Loucy (cell line): ENCODE data around the gene DPP4.
A peak's percentile ranks its signal among the peaks of the same experiment; 100 is the strongest.

Source experiments
- H2AFZ ChIP-seq: fragments of 200-600 bp; sonication (generic); 2 replicates; pipeline ENCODE4 v1.6.0; 2016; ENCODE audit warnings: antibody characterized with exemption, mild to moderate bottlenecking, low read length, moderate library complexity
- H3F3A ChIP-seq: fragments of 200-600 bp; 2 replicates; pipeline ENCODE4 v1.6.0; 2016; ENCODE audit warnings: antibody characterized with exemption, low read depth, mild to moderate bottlenecking
- H3K27me3 ChIP-seq: fragments of 200-600 bp; sonication (generic); 2 replicates; pipeline ENCODE4 v1.6.1; 2014; ENCODE audit warnings: low read length, mild to moderate bottlenecking; ENCODE audit not compliant: insufficient read depth, poor library complexity, severe bottlenecking
- H3K36me3 ChIP-seq: fragments of 200-600 bp; sonication (generic); 2 replicates; pipeline ENCODE4 v1.6.1; 2016; ENCODE audit warnings: low read length; ENCODE audit not compliant: insufficient read depth
- H3K4me1 ChIP-seq: fragments of 200-600 bp; sonication (generic); 2 replicates; pipeline ENCODE4 v1.5.1; 2014; ENCODE audit warnings: low read length, mild to moderate bottlenecking; ENCODE audit not compliant: insufficient read depth, poor library complexity, severe bottlenecking
- H3K4me2 ChIP-seq: fragments of 200-600 bp; sonication (generic); 2 replicates; pipeline ENCODE4 v1.6.0; 2014; ENCODE audit warnings: antibody characterized with exemption, low read length, low read depth, mild to moderate bottlenecking; ENCODE audit not compliant: poor library complexity, severe bottlenecking
- H3K4me3 ChIP-seq: fragments of 200-600 bp; sonication (generic); 2 replicates; pipeline ENCODE4 v1.5.1; 2014; ENCODE audit warnings: low read length, mild to moderate bottlenecking, mixed read lengths; ENCODE audit not compliant: poor library complexity, severe bottlenecking
- H3K79me2 ChIP-seq: fragments of 200-600 bp; sonication (generic); 2 replicates; pipeline ENCODE4 v1.6.1; 2014; ENCODE audit warnings: low read length; ENCODE audit not compliant: insufficient read depth
- H3K9ac ChIP-seq: fragments of 200-600 bp; sonication (generic); 2 replicates; pipeline ENCODE4 v1.6.0; 2014; ENCODE audit warnings: mild to moderate bottlenecking, low read depth, low read length, moderate library complexity; ENCODE audit not compliant: poor library complexity, severe bottlenecking
- H3K9me2 ChIP-seq: fragments of 200-600 bp; sonication (generic); replicated peaks from 2 replicates; pipeline ENCODE4 v1.6.1; 2016; ENCODE audit warnings: low read depth, low read length, mixed read lengths
- H3K9me3 ChIP-seq: fragments of 200-600 bp; sonication (generic); 2 replicates; pipeline ENCODE4 v1.6.1; 2014; ENCODE audit warnings: mild to moderate bottlenecking, antibody characterized with exemption, low read length, low read depth; ENCODE audit not compliant: insufficient read depth
- H4K20me1 ChIP-seq: fragments of 200-600 bp; sonication (generic); 2 replicates; pipeline ENCODE4 v1.6.0; 2014; ENCODE audit warnings: antibody characterized with exemption, low read length, mild to moderate bottlenecking; ENCODE audit not compliant: insufficient read depth, poor library complexity, severe bottlenecking
- EZH2phosphoT487 ChIP-seq: fragments of 200-600 bp; IDR thresholded peaks from 2 replicates; pipeline ENCODE4 v1.6.1; 2018; ENCODE audit warnings: antibody characterized with exemption, mild to moderate bottlenecking, moderate library complexity, borderline replicate concordance
- TF ChIP-seq, protein P1 (sequence below): fragments of 200-600 bp; sonication (generic); conservative IDR thresholded peaks from 2 replicates; pipeline ENCODE4 v1.5.1; 2014; ENCODE audit warnings: mild to moderate bottlenecking, antibody characterized with exemption, low read length

DPP4 gene

GRCh38 chr2:162016080-162016479 is 57.9 kb downstream of the DPP4 start:
- Histone ChIP-seq H3K27me3 (no peaks in the 10 kb centered on the region), H3K4me3 (no peak overlapping the region), H3K9me2 (no peaks in the 10 kb centered on the region), H4K20me1 (no peaks in the 10 kb centered on the region), H3K79me2 (no peaks in the 10 kb centered on the region), H2AFZ (no peak overlapping the region), H3K9ac (no peak overlapping the region), H3K4me2 (no peak overlapping the region), H3K36me3 (no peaks in the 10 kb centered on the region), H3K4me1 (peaks cover 35% of the 10 kb centered on the region), H3K9me3 (no peaks in the 10 kb centered on the region), H3F3A (no peaks in the 10 kb centered on the region)
- no peak for TF ChIP-seq EZH2phosphoT487

DNA sequence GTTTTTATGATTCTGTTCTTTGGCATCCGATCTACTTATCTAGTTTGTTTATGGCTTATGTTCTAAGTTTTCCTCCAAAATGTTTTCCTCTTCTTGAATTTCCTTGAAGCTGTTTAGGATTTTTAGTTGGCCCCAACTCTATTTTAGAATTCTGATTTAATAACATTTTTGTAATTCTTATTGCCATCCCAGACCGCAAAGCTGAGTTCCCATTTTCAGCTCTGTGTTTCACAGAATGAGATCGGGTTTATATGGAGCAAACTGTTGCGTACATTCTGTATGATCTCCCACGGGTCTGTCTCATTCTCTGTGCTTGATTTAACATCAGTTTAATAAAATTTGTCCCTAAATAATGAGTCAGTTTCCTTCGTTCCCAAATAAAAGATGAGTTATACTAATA is 59.3 kb downstream of the DPP4 start:
- Histone ChIP-seq H3K4me2 (no peak overlapping the region), H3K9ac (no peak overlapping the region), H3F3A (no peaks in the 10 kb centered on the region), H3K4me1 (peaks cover 35% of the 10 kb centered on the region), H3K9me3 (no peaks in the 10 kb centered on the region), H3K9me2 (no peaks in the 10 kb centered on the region), H3K79me2 (no peaks in the 10 kb centered on the region), H4K20me1 (no peaks in the 10 kb centered on the region), H3K36me3 (no peaks in the 10 kb centered on the region), H3K27me3 (no peaks in the 10 kb centered on the region), H3K4me3 (no peak overlapping the region), H2AFZ (no peak overlapping the region)
- no peak for TF ChIP-seq EZH2phosphoT487

- Histone ChIP-seq H3K4me2 (peak overlapping the region; percentile 50), H4K20me1 (no peaks in the 10 kb centered on the region), H3K36me3 (no peaks in the 10 kb centered on the region)
Measured at GRCh38 chr2:162013514-162014475, 60.2 kb downstream of the DPP4 start.

DNA sequence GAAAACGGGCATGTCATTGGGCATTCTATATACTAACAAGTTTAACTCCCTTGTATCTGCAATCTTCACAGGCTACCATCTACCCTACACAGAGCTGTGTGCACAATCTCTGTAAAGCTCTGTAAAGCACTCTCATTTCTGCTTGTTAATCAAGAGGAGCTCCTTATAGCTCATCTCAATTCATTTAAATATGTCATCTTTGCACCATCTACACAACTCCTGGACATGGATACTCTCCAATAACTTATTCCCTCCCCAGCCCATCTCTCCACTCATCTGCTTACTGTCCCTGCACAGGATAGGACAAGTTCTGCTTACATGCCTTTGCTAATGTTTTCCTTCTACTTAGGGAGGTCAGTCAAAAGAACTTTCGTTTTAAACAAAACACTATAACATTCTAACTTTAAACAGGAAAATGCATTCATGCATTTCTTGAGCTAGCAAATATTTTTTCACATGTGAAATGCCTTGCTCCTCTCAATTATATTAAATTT is 61.4 kb downstream of the DPP4 start:
- Histone ChIP-seq H3K9me3 (no peaks in the 10 kb centered on the region), H3K27me3 (no peaks in the 10 kb centered on the region), H3K9me2 (no peaks in the 10 kb centered on the region), H4K20me1 (no peaks in the 10 kb centered on the region), H2AFZ (no peak overlapping the region), H3K79me2 (no peaks in the 10 kb centered on the region), H3K36me3 (no peaks in the 10 kb centered on the region), H3K9ac (no peak overlapping the region), H3K4me2 (peak overlapping the region; percentile 21), H3K4me1 (peaks cover 35% of the 10 kb centered on the region), H3K4me3 (no peak overlapping the region), H3F3A (no peaks in the 10 kb centered on the region)
- no peak for TF ChIP-seq EZH2phosphoT487
- TF ChIP-seq, protein P1, sequence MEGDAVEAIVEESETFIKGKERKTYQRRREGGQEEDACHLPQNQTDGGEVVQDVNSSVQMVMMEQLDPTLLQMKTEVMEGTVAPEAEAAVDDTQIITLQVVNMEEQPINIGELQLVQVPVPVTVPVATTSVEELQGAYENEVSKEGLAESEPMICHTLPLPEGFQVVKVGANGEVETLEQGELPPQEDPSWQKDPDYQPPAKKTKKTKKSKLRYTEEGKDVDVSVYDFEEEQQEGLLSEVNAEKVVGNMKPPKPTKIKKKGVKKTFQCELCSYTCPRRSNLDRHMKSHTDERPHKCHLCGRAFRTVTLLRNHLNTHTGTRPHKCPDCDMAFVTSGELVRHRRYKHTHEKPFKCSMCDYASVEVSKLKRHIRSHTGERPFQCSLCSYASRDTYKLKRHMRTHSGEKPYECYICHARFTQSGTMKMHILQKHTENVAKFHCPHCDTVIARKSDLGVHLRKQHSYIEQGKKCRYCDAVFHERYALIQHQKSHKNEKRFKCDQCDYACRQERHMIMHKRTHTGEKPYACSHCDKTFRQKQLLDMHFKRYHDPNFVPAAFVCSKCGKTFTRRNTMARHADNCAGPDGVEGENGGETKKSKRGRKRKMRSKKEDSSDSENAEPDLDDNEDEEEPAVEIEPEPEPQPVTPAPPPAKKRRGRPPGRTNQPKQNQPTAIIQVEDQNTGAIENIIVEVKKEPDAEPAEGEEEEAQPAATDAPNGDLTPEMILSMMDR, result no peak

More at GRCh38 chr2:162013514-162014475, 60.2 kb downstream of the DPP4 start:
- H2AFZ ChIP-seq, result peak overlapping the region; percentile 81
- peaks cover 35% of the 10 kb centered on the region for H3K4me1 ChIP-seq
- H3K27me3 ChIP-seq, result no peaks in the 10 kb centered on the region
- no peaks in the 10 kb centered on the region for H3F3A ChIP-seq
- no peak overlapping the region for H3K4me3 ChIP-seq
- TF ChIP-seq, protein P1, result no peak
- TF ChIP-seq EZH2phosphoT487, result no peak
- H3K79me2 ChIP-seq, result no peaks in the 10 kb centered on the region
- H3K9me3 ChIP-seq, result no peaks in the 10 kb centered on the region
- no peaks in the 10 kb centered on the region for H3K9me2 ChIP-seq
- H3K9ac ChIP-seq, result no peak overlapping the region
